Activated naive CD8-positive, alpha-beta T cell treated with anti-CD3 and anti-CD28 coated beads, Interleukin-2, amount 50 U/mL, for 24 hours (primary cell): ENCODE measurements around the gene GRIN1.

Source experiments
- ATAC-seq: fragments of 150-1000 bp; cut with Tn5 transposase; one replicate; pipeline ENCODE4 v1.10.0; 2021
- DNase-seq: peaks from one replicate; pipeline ENCODE4 v3.0.0; 2021
- H3K27ac Mint-ChIP-seq: one replicate; pipeline ENCODE4 v1.8.0; 2021; ENCODE audit warnings: mild to moderate bottlenecking, mixed read lengths
- H3K27me3 Mint-ChIP-seq: one replicate; pipeline ENCODE4 v1.8.0; 2021; ENCODE audit warnings: mixed read lengths
- H3K36me3 Mint-ChIP-seq: one replicate; pipeline ENCODE4 v1.8.0; 2021; ENCODE audit warnings: low read depth, mixed read lengths
- H3K4me1 Mint-ChIP-seq: one replicate; pipeline ENCODE4 v1.8.0; 2021; ENCODE audit warnings: mixed read lengths
- H3K4me3 Mint-ChIP-seq: one replicate; pipeline ENCODE4 v1.8.0; 2021; ENCODE audit warnings: mild to moderate bottlenecking, moderate library complexity, mixed read lengths
- H3K9me3 Mint-ChIP-seq: one replicate; pipeline ENCODE4 v1.8.0; 2021; ENCODE audit warnings: mixed read lengths

GRIN1 gene

DNA sequence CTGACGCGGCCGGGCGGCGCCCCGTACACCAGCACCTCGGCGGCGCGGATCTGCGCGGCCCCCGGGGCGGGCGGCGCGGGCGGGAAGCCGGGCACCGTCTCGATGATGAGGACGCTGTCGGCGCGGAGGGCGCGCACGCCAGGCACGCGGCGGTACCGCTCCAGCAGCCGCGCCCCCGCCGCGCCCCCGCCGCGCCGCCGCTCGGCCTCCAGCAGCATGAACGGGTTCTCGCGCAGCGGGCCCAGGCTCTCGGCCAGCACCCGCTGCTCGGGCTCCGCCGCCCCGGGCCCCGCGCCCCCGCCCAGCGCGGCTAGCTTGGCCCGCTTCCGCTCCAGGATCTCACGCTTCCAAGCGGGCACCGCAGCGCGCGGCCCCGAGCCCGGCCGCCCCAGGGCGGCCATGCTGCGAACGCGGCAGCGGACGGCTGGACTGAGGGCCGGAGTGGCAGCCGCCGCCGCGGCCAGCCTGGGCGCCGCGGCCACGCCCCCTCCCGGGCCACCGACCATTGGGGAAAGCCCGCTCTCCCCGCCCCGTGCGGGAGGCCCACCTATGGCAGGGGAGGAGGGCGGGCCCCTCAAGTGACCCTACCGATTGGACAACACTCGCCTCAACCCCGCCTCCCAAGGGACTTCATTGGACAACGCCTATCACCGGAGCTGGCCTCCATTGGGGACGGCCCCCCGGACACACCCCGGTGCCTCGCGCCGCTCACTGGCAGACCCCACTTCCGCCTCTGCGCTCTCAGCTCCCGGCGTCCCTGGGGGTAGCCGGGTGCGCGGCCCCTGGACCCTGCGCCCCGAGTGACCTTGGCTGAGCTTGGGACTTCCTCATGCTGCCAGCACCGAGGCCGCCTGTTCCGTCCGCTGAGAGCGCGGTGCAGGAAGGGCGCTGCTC lies 61.6 kb downstream of the GRIN1 start, which contains the start of gene TPRN:
Gene TPRN (minus strand): TSS at position 431 of the 894 bp plus-strand sequence. CDS start 30 bp downstream, at position 401.
- peaks cover 31% of the 10 kb centered on the region for H3K4me1 Mint-ChIP-seq
- peak; percentile 98 for ATAC-seq
- H3K9me3 Mint-ChIP-seq = no peaks in the 10 kb centered on the region

DNA sequence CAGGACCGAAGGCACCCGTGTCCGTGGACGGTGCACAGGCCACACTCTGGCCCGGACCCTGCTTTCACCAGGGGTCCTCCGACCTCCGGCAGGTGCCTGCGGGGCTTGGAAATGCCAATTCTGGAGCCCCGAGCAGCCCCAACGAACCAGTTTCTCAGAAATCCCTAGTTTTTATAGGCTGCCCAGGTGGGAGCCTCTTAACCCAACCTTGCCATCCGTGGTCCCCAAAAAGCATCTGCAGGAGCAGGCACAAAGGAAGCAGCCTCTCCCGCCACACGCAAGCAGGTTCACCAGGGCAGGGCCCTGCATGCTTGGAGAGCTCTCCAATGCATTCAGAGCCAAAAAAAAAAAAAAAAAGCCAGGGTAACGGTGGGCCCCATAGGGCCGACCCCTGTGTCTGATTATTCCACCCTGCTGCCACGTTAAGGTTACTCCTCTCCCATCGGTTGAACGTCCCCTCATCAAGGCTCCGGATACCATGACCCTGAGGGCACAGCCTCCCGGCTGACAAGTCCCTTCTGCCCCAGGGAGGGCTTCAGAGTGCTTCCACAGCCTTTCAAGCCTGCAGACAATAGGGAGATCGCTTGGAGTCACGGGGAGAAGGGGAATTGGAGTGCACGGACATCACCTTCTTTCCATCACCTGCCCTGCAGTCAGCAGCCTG lies 62.4 kb downstream of the GRIN1 start:
- ATAC-seq (no peak), DNase-seq (no peak)
- H3K4me1 Mint-ChIP-seq = peaks cover 37% of the 10 kb centered on the region
- H3K9me3 Mint-ChIP-seq = no peaks in the 10 kb centered on the region
- peaks cover 3% of the 10 kb centered on the region for H3K36me3 Mint-ChIP-seq
- H3K27me3 Mint-ChIP-seq = no peaks in the 10 kb centered on the region
- peak overlapping the region; percentile 62 for H3K27ac Mint-ChIP-seq
- peak overlapping the region; percentile 78 for H3K4me3 Mint-ChIP-seq

More for the DNA sequence above, 61.6 kb downstream of the GRIN1 start, which contains the start of gene TPRN:
- DNase-seq = peak; percentile 98
- H3K27ac Mint-ChIP-seq = peak within 1 kb of the TSS; percentile 62
- no peaks in the 10 kb centered on the region for H3K36me3 Mint-ChIP-seq
- H3K4me3 Mint-ChIP-seq = peak within 1 kb of the TSS; percentile 78
- no peaks in the 10 kb centered on the region for H3K27me3 Mint-ChIP-seq

DNA sequence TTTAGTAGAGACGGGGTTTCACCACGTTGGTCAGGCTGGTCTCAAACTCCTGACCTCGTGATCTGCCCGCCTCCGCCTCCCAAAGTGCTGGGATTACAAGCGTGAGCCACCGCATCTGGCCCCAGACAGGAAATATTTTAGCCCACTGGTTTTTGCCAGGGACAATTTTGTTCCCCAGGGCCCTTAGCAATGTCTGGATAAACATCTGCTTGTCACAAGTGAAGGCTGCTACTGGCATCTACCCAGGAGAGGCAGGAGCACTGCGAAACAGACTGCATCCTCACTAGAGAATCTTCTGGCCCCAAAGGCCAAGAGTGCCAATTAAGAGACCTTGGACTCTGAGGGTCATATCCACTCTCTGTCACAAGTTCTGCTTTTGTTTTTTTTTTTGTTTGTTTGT lies 64.0 kb downstream of the GRIN1 start:
- H3K4me3 Mint-ChIP-seq = no peak overlapping the region
- no peak overlapping the region for H3K27ac Mint-ChIP-seq
- no peak for ATAC-seq

DNA sequence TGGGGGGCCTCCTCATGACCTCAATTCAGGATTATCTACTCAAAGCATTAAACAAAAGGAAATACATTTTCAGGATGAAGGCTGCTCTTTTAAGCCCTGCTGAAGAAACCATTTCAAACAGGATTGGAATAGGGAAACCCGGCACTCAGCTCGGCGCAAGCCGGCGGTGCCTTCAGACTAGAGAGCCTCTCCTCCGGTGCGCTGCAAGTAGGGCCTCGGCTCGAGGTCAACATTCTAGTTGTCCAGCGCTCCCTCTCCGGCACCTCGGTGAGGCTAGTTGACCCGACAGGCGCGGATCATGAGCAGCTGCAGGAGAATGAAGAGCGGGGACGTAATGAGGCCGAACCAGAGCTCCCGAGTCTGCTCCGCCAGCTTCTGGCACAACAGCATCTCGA lies 65.8 kb downstream of the GRIN1 start:
- DNase-seq = no peak
- no peaks in the 10 kb centered on the region for H3K9me3 Mint-ChIP-seq
- peaks cover 49% of the 10 kb centered on the region for H3K4me1 Mint-ChIP-seq
- H3K27ac Mint-ChIP-seq = peak overlapping the region; percentile 89
- no peak for ATAC-seq
- peaks cover 15% of the 10 kb centered on the region for H3K36me3 Mint-ChIP-seq
- peak overlapping the region; percentile 90 for H3K4me3 Mint-ChIP-seq
- no peaks in the 10 kb centered on the region for H3K27me3 Mint-ChIP-seq

More for the DNA sequence above, 64.0 kb downstream of the GRIN1 start:
- Mint-ChIP-seq H3K27me3 (no peaks in the 10 kb centered on the region), H3K4me1 (peaks cover 50% of the 10 kb centered on the region), H3K9me3 (no peaks in the 10 kb centered on the region), H3K36me3 (peaks cover 11% of the 10 kb centered on the region)
- no peak for DNase-seq

DNA sequence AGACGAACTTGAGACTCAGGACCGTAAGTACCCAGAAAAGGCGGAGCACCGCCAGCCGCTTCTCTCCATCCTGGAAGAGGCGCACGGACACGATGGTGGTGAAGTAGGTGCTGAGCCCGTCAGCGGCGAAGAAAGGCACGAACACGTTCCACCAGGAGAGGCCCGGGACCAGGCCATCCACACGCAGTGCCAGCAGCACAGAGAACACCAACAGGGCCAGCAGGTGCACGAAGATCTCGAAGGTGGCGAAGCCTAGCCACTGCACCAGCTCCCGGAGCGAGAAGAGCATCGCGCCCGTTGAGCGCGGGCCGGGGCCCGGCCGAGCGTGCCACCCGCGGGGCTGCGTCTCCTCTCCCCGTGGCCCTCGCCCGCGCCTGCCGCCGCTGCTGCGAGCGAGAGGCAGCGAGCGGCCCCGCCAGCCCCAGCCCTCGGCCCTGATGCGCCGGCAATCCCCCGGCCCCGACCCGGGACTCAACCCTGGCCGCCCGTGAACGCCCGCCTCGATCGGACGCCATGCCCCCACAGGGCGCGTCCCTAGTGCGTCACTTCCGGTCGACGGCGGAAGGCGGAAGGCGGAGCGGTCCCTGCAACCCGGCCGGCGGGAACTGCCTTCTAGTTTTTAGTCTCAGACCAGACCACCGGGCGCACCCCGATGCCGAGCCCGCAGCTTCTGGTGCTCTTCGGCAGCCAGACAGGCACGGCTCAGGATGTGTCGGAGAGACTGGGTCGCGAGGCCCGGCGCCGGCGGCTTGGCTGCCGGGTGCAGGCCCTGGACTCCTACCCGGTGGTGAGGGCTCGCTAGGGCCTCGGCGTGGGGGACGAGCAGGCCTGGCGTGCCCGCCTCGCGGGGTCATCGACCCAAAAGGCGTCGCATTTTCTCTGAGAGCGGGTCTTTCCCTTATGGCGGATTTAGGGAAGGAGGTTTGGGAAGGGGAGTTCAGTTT lies 66.4 kb downstream of the GRIN1 start, which contains the start of the genes NDOR1 and TMEM203:
Gene NDOR1 (plus strand): TSS at position 575 of the 944 bp plus-strand sequence. CDS start 78 bp downstream, at position 653.
Gene TMEM203 (minus strand): TSS at position 523 of the 944 bp plus-strand sequence. CDS start 234 bp downstream, at position 289.
- peak; percentile 60 for ATAC-seq
- Mint-ChIP-seq H3K9me3 (no peaks in the 10 kb centered on the region), H3K4me3 (peak within 1 kb of the TSS; percentile 90), H3K27me3 (no peaks in the 10 kb centered on the region), H3K27ac (peak within 1 kb of the TSS; percentile 89), H3K4me1 (peaks cover 49% of the 10 kb centered on the region), H3K36me3 (peaks cover 19% of the 10 kb centered on the region)
- DNase-seq = peak; percentile 98

DNA sequence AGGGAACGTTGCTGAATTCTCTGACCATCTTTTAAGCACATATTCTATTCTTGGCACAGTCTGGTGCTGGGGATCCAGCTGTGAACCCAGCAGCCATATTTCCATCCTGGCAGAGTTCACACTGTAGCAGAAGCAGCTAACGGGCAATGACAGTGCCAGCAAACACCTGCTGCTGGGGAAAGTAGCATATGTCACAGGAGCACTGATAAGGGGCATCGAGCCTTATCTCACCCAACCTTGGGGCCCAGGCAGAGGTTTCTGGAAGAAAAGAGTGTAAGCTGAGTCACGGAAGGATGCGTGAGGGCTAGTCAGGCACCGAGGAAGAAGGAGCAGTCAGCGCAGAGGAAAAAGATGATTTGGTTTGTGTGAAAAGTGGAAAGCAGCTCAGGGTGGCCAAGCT lies 67.6 kb downstream of the GRIN1 start:
- peak overlapping the region; percentile 90 for H3K4me3 Mint-ChIP-seq
- no peak for DNase-seq

DNA sequence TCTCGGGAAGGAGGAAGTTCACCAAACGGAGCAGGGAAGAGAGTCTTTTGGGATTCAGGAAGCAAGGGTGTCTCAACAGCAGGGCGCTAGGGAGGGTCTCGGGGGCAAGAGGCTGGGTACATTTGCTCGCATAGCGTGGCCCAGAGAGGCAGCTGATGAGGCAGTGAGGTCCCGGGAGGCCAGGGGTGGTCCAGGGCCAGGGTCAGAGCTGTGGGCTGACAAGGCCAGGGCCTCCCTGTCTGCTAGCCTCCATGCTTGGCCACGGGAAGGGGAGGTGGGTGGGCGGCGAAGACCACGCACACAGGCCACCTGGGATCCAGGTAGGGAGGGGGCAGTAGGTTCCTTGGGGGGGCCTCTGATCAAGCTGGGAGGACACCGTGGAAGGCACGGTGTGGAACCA lies 72.6 kb downstream of the GRIN1 start:
- ATAC-seq (no peak), DNase-seq (no peak)
- no peak overlapping the region for H3K27ac Mint-ChIP-seq
- H3K36me3 Mint-ChIP-seq = peaks cover 21% of the 10 kb centered on the region
- H3K27me3 Mint-ChIP-seq = no peaks in the 10 kb centered on the region
- H3K9me3 Mint-ChIP-seq = no peaks in the 10 kb centered on the region
- peaks cover 13% of the 10 kb centered on the region for H3K4me1 Mint-ChIP-seq
- no peak overlapping the region for H3K4me3 Mint-ChIP-seq

More for the DNA sequence above, 67.6 kb downstream of the GRIN1 start:
- peaks cover 20% of the 10 kb centered on the region for H3K36me3 Mint-ChIP-seq
- no peaks in the 10 kb centered on the region for H3K9me3 Mint-ChIP-seq
- H3K4me1 Mint-ChIP-seq = peaks cover 44% of the 10 kb centered on the region
- H3K27ac Mint-ChIP-seq = peak overlapping the region; percentile 89
- ATAC-seq = no peak
- no peaks in the 10 kb centered on the region for H3K27me3 Mint-ChIP-seq

DNA sequence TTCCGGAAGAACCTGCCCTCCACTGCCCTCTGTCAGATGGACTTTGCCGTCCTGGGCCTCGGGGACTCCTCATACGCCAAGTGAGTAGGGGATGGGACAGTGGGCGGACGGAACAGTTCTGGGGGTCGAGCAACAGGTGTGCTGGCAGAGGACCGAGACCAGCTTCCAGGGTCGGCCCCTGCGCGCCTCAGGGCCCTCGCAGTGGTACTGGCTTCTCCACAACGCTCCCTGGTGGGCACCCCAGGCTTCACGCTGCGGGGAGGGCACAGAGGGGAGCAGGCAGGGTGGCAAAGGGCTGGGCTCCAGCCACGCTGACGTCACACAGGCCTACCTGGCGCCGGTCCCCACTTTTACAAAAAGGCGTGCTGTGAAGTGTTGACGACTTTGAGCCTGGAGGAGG lies 73.6 kb downstream of the GRIN1 start:
- H3K4me3 Mint-ChIP-seq = no peak overlapping the region

DNA sequence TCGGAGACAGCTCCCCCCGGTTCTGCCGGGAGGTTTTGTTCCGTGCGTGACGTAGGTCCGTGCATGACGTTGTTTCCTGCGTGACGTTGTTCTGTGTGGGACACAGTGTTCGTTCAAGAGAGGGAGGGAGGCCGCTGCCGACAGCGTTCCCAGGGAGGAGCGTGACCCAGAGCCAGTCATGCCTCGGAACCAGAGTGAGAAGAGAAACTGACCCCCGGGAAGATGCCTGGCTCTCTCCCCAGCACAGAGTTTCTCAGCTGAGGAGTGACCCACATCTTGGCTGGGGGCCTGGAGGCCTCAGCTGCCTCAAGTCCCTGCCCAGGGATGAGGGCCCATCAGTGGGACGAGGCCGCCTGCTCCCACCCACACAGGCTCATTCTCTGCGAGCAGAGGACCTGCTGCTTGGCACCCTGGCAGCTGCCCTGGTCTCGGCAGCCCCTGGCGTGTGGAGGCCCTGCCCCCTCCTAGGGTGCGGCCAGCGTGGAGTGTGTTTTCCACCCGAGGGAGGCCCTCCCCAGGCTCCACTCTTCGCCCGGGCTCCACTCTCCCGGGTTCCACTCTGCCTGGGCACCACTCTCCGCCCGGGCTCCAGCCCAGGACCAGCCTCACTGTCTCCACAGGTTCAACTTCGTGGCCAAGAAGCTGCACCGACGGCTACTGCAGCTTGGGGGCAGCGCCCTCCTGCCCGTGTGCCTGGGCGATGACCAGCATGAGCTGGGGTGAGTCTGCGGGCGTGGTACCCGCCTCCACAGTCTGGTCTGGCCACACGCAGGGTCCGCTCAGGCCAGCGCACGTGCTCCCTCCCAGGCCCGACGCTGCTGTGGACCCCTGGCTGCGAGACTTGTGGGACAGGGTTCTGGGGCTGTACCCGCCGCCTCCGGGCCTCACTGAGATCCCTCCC lies 74.5 kb downstream of the GRIN1 start:
- no peak for DNase-seq
- H3K36me3 Mint-ChIP-seq = peaks cover 10% of the 10 kb centered on the region
- no peaks in the 10 kb centered on the region for H3K9me3 Mint-ChIP-seq
- peaks cover 1% of the 10 kb centered on the region for H3K4me1 Mint-ChIP-seq
- no peak for ATAC-seq
- H3K27ac Mint-ChIP-seq = no peak overlapping the region
- no peak overlapping the region for H3K4me3 Mint-ChIP-seq
- H3K27me3 Mint-ChIP-seq = no peaks in the 10 kb centered on the region

More for the DNA sequence above, 73.6 kb downstream of the GRIN1 start:
- ATAC-seq (no peak), DNase-seq (no peak)
- Mint-ChIP-seq H3K27me3 (no peaks in the 10 kb centered on the region), H3K36me3 (peaks cover 13% of the 10 kb centered on the region), H3K4me1 (peaks cover 3% of the 10 kb centered on the region), H3K9me3 (no peaks in the 10 kb centered on the region), H3K27ac (no peak overlapping the region)

DNA sequence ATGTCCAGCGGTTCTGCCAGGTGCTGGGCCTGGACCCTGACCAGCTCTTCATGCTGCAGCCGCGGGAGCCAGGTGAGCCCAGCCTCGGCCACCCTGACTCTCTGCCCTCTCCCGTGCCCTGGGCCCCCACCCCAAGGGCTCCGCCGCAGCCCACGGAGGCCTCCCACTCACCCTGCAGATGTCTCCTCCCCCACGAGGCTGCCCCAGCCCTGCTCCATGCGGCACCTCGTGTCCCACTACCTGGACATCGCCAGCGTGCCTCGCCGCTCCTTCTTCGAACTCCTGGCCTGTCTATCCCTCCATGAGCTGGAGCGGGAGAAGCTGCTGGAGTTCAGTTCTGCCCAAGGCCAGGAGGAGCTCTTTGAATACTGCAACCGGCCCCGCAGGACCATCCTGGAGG lies 75.7 kb downstream of the GRIN1 start:
- DNase-seq (no peak), ATAC-seq (no peak)
- no peaks in the 10 kb centered on the region for H3K9me3 Mint-ChIP-seq
- H3K36me3 Mint-ChIP-seq = peaks cover 8% of the 10 kb centered on the region
- H3K4me1 Mint-ChIP-seq = no peaks in the 10 kb centered on the region
- H3K27me3 Mint-ChIP-seq = no peaks in the 10 kb centered on the region
- no peak overlapping the region for H3K27ac Mint-ChIP-seq
- no peak overlapping the region for H3K4me3 Mint-ChIP-seq

DNA sequence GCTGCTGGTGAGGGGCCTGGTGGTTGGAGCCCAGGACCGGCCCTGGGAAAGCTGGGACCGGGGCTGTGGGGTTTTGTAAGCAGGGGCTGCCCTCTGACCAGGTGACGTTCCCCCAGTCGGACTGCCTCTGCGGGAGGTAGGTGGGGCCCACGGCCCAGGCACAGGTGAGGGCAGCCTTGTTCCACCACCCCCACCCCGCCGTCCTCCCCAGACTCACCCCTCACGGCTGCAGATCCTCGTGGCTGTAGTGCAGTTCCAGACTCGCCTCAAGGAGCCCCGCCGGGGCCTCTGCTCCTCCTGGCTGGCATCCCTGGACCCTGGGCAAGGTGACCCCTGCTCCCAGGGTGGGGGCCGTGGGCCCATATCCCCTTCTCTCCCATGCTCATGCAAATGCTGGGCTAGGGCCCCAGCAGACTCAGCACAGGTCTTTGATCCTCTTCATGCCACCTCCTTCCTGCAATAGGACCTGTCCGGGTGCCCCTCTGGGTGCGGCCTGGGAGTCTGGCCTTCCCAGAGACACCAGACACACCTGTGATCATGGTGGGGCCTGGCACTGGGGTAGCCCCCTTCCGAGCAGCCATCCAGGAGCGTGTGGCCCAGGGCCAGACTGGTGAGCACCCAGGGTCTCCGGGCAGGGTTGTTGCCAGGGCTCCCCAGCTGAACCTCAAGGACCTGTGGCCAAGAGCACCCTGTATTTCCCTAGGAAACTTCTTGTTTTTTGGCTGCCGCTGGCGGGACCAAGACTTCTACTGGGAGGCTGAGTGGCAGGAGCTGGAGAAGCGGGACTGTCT lies 76.4 kb downstream of the GRIN1 start:
- DNase-seq (no peak), ATAC-seq (no peak)
- Mint-ChIP-seq H3K4me3 (no peak overlapping the region), H3K36me3 (peaks cover 5% of the 10 kb centered on the region), H3K9me3 (no peaks in the 10 kb centered on the region), H3K27ac (no peak overlapping the region), H3K4me1 (no peaks in the 10 kb centered on the region), H3K27me3 (no peaks in the 10 kb centered on the region)

DNA sequence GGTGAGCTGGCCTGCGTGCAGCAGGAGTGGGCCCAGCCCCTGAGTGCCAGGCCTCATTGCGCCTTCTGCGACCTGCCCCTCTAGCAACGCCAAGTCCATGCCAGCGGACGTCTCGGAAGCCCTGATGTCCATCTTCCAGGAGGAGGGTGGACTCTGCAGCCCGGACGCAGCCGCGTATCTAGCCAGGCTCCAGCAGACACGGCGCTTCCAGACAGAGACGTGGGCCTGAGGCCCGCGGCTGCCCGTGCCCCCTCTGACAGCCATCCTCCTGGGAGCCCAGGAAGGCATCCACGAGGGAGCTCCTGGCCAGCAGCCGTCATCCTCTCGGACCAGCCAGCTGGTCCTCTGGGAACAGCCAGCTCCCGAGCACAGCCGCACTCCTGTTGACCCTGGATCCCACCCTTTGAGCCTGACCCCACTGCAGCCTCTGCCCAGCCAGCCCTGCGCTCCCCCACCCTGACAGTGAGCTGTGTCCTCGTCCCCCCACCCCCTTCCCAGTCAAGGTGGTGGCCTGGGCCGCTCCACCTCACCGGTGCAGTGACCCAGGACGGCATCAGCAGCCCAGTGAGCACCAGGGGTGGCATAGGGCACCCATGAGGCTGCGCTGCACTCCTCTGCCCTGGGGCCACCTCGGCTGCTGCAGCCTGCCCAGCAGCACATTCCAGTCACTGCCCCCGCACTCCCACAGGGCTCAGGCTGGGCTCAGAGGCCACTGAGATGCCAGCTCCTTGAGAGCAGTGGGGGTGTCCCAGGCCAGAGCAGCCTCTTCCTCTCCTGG lies 77.4 kb downstream of the GRIN1 start:
- no peaks in the 10 kb centered on the region for H3K9me3 Mint-ChIP-seq
- H3K36me3 Mint-ChIP-seq = peaks cover 3% of the 10 kb centered on the region
- H3K4me3 Mint-ChIP-seq = no peak overlapping the region
- DNase-seq (no peak), ATAC-seq (no peak)
- H3K4me1 Mint-ChIP-seq = no peaks in the 10 kb centered on the region
- no peaks in the 10 kb centered on the region for H3K27me3 Mint-ChIP-seq
- no peak overlapping the region for H3K27ac Mint-ChIP-seq
